Activated naive CD4-positive, alpha-beta T cell treated with anti-CD3 and anti-CD28 coated beads, Interleukin-2, amount 50 U/mL, for 72 hours (primary cell): ENCODE results near the gene HMX2. TPM values are rescaled to one million over a fixed set of nuclear protein-coding genes. Genes with fewer than 3 reads are reported as not detected.

ENCODE experiments used
- ATAC-seq, 2 donors: fragments of 150-1000 bp; cut with Tn5 transposase; 2 replicates each; pipeline ENCODE4 v1.10.0; 2021; ENCODE audit warnings: mild to moderate bottlenecking in 2 of 2, moderate library complexity in 2 of 2
- DNase-seq, 2 donors: peaks; one replicate each; pipeline ENCODE4 v3.0.0; 2021 to 2022; ENCODE audit warnings: low spot score in 2 of 2
- H3K27ac Mint-ChIP-seq, 2 donors: one replicate each; pipeline ENCODE4 v1.8.0; 2022; ENCODE audit warnings: mild to moderate bottlenecking in 2 of 2, mixed read lengths in 2 of 2
- H3K36me3 Mint-ChIP-seq, 2 donors: one replicate each; pipeline ENCODE4 v1.8.0; 2022; ENCODE audit warnings: mixed read lengths in 2 of 2
- H3K9me3 Mint-ChIP-seq, 2 donors: one replicate each; pipeline ENCODE4 v1.8.0; 2022; ENCODE audit warnings: mixed read lengths in 2 of 2
- total RNA-seq, 2 donors: library from RNA; stranded (reverse); gene quantifications; one replicate each; pipeline ENCODE4 v1.2.3, GENCODE V29; 2022

HMX2 gene
- total RNA-seq, 2 donors from 2014 or later: 0.18 to 0.60 TPM

- ATAC-seq (no peak), DNase-seq (no peak)
- H3K36me3 Mint-ChIP-seq: peaks cover 5 to 14% of the 10 kb centered on the region in 2 donors
- H3K27ac Mint-ChIP-seq: peak overlapping the region in 1 of 2 donors; percentile 29
- no peaks in the 10 kb centered on the region for H3K9me3 Mint-ChIP-seq
These were observed 1.7 kb upstream of the HMX2 start for GRCh38 chr10:123146013-123146893.

GRCh38 chr10:123146894-123147634 lies 872 bp upstream of the HMX2 start:
- no peaks in the 10 kb centered on the region for H3K9me3 Mint-ChIP-seq
- ATAC-seq: no peak
- no peak for DNase-seq
- peak overlapping the region in 1 of 2 donors; percentile 29 for H3K27ac Mint-ChIP-seq
- H3K36me3 Mint-ChIP-seq: peaks cover 5 to 18% of the 10 kb centered on the region in 2 donors

GRCh38 chr10:123148414-123149161 lies 652 bp downstream of the HMX2 start:
- Mint-ChIP-seq H3K27ac (no peak overlapping the region), H3K36me3 (peaks cover 5 to 18% of the 10 kb centered on the region in 2 donors), H3K9me3 (peaks cover 0 to 4% of the 10 kb centered on the region in 2 donors)
- DNase-seq (no peak), ATAC-seq (peak in 1 of 2 donors; percentile 5)

GRCh38 chr10:123149162-123149567 lies 1.2 kb downstream of the HMX2 start:
- peaks cover 0 to 6% of the 10 kb centered on the region in 2 donors for H3K9me3 Mint-ChIP-seq
- no peak overlapping the region for H3K27ac Mint-ChIP-seq

GRCh38 chr10:123149568-123150270 lies 1.8 kb downstream of the HMX2 start:
- H3K9me3 Mint-ChIP-seq: peaks cover 0 to 6% of the 10 kb centered on the region in 2 donors
- no peak overlapping the region for H3K27ac Mint-ChIP-seq
- no peak for ATAC-seq
- H3K36me3 Mint-ChIP-seq: peaks cover 12 to 24% of the 10 kb centered on the region in 2 donors
- DNase-seq: peak; percentile 52 to 55

More at GRCh38 chr10:123149162-123149567, 1.2 kb downstream of the HMX2 start:
- DNase-seq (no peak), ATAC-seq (no peak)
- peaks cover 8 to 20% of the 10 kb centered on the region in 2 donors for H3K36me3 Mint-ChIP-seq

DNA sequence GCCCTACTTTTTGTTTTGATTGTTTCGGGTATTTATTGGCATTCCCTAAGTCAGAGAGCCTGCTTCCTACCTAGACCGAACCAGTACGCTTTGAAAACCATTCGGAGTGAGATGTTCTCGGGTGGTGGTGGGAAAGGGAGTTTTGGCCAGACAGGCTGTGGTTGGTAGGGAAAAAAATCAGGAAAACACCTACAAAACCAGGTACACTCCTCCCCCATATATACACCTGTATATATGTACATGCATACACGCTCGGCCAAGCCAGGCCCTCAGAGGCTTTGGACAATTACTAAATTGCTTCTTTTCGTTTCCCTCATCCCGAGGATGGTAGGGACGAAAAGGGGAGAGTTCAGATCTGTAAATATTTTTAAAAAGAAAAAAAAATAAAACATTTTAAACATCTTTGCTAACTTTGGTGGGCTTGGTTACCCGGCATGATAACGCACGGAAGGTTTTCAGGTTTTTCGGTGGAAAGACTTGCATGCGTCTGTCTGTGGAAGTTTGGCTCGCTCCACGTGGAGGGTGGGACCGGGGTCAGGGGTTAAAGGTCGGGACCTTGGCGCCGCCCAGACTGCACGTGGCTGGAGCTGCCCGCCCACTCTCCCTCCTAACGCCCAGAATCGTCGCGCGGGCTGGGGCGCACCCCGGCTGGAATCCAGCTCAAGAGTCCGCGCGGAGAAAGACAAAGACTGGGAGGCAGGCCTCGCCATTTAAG lies 2.5 kb downstream of the HMX2 start:
- peaks cover 0 to 6% of the 10 kb centered on the region in 2 donors for H3K9me3 Mint-ChIP-seq
- H3K36me3 Mint-ChIP-seq: peaks cover 18 to 30% of the 10 kb centered on the region in 2 donors
- DNase-seq (peak; percentile 38 to 61), ATAC-seq (no peak)
- no peak overlapping the region for H3K27ac Mint-ChIP-seq

GRCh38 chr10:123150986-123151736 lies 3.2 kb downstream of the HMX2 start:
- Mint-ChIP-seq H3K36me3 (peaks cover 26 to 36% of the 10 kb centered on the region in 2 donors), H3K9me3 (peaks cover 0 to 6% of the 10 kb centered on the region in 2 donors), H3K27ac (no peak overlapping the region)
- no peak for ATAC-seq
- DNase-seq: peak; percentile 52 to 63

- Mint-ChIP-seq H3K27ac (no peak overlapping the region), H3K9me3 (peaks cover 0 to 6% of the 10 kb centered on the region in 2 donors), H3K36me3 (peaks cover 31 to 41% of the 10 kb centered on the region in 2 donors)
- no peak for DNase-seq
- no peak for ATAC-seq
These were observed 3.8 kb downstream of the HMX2 start for GRCh38 chr10:123151737-123152135.

DNA sequence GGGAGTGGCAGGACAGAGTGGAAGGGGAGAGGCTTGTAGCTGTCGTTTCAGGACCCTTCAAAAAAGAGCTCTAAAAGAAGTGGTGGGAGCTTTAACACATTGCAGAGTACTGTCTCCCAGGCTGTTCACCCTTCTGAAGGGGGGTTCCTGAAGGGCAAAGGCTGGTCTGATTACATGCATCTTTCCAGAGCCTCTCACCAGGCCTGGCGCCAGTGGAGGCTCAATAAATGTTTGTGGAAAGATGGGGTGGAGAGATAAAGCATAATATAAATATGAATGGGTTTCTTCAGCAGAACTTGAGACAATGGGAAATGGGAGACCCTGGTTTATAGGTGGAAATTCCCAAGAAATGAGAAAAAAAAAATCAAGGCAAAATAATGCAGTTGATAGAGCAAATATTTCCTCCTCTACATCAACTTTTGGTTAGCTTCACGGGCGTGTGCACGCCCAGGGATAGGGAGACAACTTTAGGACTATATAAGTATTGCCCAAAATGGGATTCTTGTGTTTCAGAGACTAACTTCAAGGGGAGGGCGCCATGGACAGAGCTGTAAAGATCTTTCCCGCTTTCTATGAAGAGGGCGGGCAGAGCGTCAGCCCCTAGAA lies 5.7 kb downstream of the HMX2 start:
- peaks cover 50 to 53% of the 10 kb centered on the region in 2 donors for H3K36me3 Mint-ChIP-seq
- ATAC-seq (no peak), DNase-seq (no peak)
- peaks cover 0 to 6% of the 10 kb centered on the region in 2 donors for H3K9me3 Mint-ChIP-seq
- H3K27ac Mint-ChIP-seq: peak overlapping the region; percentile 99 to 100

GRCh38 chr10:123154092-123154710 lies 6.3 kb downstream of the HMX2 start, which contains the start of gene BUB3:
TSS of gene BUB3 (plus strand) at chr10:123154402. CDS start at chr10:123154918, 516 bp downstream.
- ATAC-seq (peak; percentile 93 to 94), DNase-seq (peak; percentile 88 to 98)
- Mint-ChIP-seq H3K36me3 (peaks cover 47 to 48% of the 10 kb centered on the region in 2 donors), H3K27ac (peak within 1 kb of the TSS; percentile 99 to 100), H3K9me3 (peaks cover 0 to 6% of the 10 kb centered on the region in 2 donors)

DNA sequence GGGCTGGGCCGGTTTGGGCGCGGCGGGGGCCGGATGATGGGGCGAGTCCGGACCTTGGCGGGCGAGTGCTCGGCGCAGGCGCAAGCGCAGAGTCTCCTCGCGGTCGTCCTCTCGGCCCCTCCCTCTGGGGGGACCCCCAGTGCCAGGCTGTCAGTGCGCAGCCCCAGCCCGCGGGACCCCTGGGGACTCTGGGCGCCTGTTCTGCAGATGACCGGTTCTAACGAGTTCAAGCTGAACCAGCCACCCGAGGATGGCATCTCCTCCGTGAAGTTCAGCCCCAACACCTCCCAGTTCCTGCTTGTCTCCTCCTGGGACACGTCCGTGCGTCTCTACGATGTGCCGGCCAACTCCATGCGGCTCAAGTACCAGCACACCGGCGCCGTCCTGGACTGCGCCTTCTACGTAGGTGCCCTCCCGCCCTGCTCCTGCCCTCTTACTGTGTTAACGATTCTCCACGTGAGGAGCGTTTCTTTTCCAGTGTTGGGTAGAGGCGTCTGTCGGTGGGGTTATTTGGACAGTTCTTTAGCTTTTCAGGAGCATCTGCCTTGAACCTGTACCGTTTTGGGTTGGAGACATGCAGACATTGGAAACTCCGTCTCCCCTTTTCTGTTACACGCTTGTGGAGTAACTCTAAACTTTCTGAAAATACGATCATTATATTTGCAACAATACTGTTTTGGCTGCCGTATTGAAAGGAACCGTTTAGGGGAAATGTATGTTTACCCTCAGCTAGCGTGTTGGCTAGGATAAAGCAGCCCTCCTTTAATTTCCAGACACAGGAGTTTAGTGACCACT lies 7.0 kb downstream of the HMX2 start:
- Mint-ChIP-seq H3K27ac (peak overlapping the region; percentile 99 to 100), H3K36me3 (peaks cover 47 to 48% of the 10 kb centered on the region in 2 donors), H3K9me3 (peaks cover 0 to 6% of the 10 kb centered on the region in 2 donors)
- ATAC-seq (peak; percentile 36 to 48), DNase-seq (peak; percentile 41 to 78)

GRCh38 chr10:123156078-123156477 lies 8.1 kb downstream of the HMX2 start:
- no peak for ATAC-seq
- Mint-ChIP-seq H3K36me3 (peaks cover 47 to 48% of the 10 kb centered on the region in 2 donors), H3K9me3 (peaks cover 0 to 6% of the 10 kb centered on the region in 2 donors), H3K27ac (peak overlapping the region; percentile 80 to 99)
- DNase-seq: no peak

DNA sequence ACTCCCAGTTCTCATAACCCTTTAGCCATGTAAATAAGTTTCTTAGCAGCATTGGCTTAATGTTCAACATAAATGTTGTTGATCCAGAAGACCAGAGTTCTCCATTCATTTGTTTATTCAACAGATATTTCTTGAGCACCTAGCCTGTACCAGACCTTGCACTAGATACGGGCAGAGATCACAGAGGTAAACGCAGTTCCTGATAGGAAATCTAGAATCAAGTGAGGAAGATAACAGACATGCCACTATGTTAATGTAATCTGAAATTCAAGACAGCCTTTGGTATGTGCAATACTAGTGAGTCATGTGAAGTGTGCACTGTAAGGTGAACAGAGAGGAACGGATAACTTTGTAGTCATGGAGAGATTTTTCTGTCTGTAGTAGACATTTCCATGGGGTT lies 9.3 kb downstream of the HMX2 start:
- ATAC-seq: no peak
- DNase-seq: no peak
- Mint-ChIP-seq H3K9me3 (peaks cover 0 to 6% of the 10 kb centered on the region in 2 donors), H3K36me3 (peaks cover 43 to 56% of the 10 kb centered on the region in 2 donors), H3K27ac (no peak overlapping the region)
